Measurements from ENCODE around the gene RTRAF.

Gene RTRAF

GRCh38 chr14:52049271-52049670, 59.9 kb downstream of the RTRAF start:
- DNase-seq (ENCODE audit: low read depth in 2 of 2) = no peak

- DNase-seq (ENCODE audit: low read depth in 2 of 2) = no peak
These were observed 60.6 kb downstream of the RTRAF start for GRCh38 chr14:52049721-52050588.

- no peak for DNase-seq (ENCODE audit: low read depth in 2 of 2)
These were observed 61.9 kb downstream of the RTRAF start for GRCh38 chr14:52051251-52051650.

DNA sequence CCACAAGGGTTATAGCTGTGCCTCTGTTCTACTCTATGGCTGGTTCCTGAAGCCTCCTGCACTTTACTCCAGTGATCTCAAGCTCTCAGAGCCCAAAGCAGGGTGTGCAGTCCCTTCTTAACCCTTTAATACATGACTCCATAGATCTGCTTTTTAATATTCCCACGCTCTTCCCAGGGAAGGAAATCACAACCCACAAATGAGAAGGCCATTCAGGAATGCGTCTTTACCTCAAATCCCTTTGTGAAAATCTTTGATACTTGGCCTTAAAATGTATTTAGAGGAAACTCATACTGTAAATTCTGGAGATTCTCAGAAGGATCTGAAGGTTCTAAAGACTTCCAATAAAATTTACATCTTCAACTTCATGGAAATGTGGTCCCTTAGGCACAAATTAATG, 62.5 kb downstream of the RTRAF start:
- DNase-seq (ENCODE audit: low read depth in 2 of 2) = no peak

- no peak for DNase-seq (ENCODE audit: low read depth in 2 of 2)
These were observed 63.1 kb downstream of the RTRAF start for GRCh38 chr14:52052288-52052943.

- no peak for DNase-seq (ENCODE audit: low read depth in 2 of 2)
These were observed 63.7 kb downstream of the RTRAF start for GRCh38 chr14:52053044-52053443.

GRCh38 chr14:52054678-52055077, 65.3 kb downstream of the RTRAF start:
- no peak for DNase-seq (ENCODE audit: low read depth in 2 of 2)

DNA sequence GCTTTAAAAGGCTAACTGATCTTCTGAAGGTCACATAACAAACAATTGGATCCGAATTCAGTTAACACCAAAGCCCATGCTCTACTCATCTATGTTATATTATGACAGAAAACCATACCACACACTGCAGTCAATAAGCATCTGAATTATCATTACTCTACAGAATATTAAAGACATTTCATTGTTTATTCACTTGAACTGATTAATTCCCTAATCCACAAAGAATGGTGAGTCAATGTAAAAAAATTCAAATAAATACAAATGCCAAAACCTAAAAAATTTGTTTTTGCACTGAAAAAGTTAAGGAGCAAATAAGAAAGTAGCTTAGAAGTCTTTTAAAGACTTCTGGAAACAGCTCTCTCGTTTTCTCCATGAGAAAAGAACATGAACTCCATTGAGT, 65.8 kb downstream of the RTRAF start:
- no peak for DNase-seq (ENCODE audit: low read depth in 2 of 2)

- no peak for DNase-seq (ENCODE audit: low read depth in 2 of 2)
These were observed 69.0 kb downstream of the RTRAF start for GRCh38 chr14:52058341-52058740.

DNA sequence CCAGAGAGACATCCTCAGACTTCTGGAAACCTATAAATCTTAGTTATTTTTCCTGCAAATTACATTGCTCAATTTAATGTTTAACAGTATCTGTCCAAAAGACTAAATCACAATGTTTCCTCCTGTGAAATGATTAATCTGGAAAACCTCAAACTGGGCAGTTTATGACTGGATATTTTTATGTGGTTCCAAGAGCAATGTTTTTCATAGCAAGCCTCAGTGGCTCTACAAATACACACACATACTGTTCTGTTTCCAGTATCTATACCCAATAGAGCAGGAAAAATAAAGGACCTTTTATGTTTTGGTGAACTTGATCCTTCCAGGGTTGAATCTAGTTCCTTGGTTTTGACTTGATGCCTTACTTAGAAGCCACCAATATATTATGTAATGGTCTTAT, 70.3 kb downstream of the RTRAF start:
- DNase-seq (ENCODE audit: low read depth in 2 of 2) = no peak

DNA sequence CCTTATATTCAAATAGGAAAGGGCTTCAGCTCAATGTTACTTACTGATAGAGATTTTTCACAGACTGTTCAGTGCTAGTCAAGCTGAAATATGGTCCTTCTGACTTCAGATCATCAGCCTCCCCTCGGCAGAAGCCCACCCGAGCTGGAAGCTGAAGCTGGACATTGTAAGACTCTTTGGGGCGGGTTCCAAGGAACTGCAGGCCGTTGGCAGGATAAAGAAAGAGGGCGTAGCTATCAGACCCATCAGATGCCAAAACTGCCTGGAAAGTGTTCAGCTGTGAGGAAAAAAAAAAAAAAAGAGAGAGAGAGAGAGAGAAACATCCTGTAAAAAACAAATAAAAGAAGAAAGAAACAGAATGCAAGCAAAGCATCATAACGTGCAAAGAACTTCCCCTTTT, 70.7 kb downstream of the RTRAF start:
- DNase-seq (ENCODE audit: low read depth in 2 of 2) = no peak
